Gastrocnemius medialis (tissue), 4 donors: ENCODE measurements around the gene ZDHHC8.

Source experiments
- CTCF ChIP-seq, 5 experiments: fragments of 450-650 bp in 3 of 5; fragments of 200-600 bp in 2 of 5; sonication (generic) in 2 of 5; IDR thresholded peaks in 4 of 5; conservative IDR thresholded peaks in 1 of 5; 1 replicate in 4 of 5; 2 replicates in 1 of 5; pipeline ENCODE4 v1.5.1; 2016 to 2019; ENCODE audit warnings: antibody characterized with exemption in 5 of 5, mild to moderate bottlenecking in 3 of 5, moderate library complexity in 3 of 5
- POLR2A ChIP-seq, 2 donors: fragments of 450-650 bp; IDR thresholded peaks; one replicate each; pipeline ENCODE4 v1.6.1; 2017; ENCODE audit warnings: antibody characterized with exemption in 2 of 2, mild to moderate bottlenecking in 2 of 2, moderate library complexity in 2 of 2

GRCh38 chr22:20124083-20124787 is 7.4 kb upstream of the ZDHHC8 start:
- TF ChIP-seq POLR2A (IDR thresholded peaks at IDR 0.05) (no peak), CTCF (IDR thresholded peaks at IDR 0.05 in 4 of 5, conservative IDR thresholded peaks at IDR 0.05 in 1 of 5) (no peak)
